SU-DHL-6 (cell line): ENCODE measurements around the gene CFAP99.

ENCODE experiments used
- H2AFZ ChIP-seq: fragments of 200-600 bp; sonication (generic); 2 replicates; pipeline ENCODE4 v1.6.1; 2014; ENCODE audit warnings: low read depth, mild to moderate bottlenecking, moderate library complexity, mixed read lengths, antibody characterized with exemption, low read length; ENCODE audit not compliant: severe bottlenecking
- H3F3A ChIP-seq: fragments of 200-600 bp; shearing (Covaris generic); 2 replicates; pipeline ENCODE4 v1.6.0; 2016; ENCODE audit warnings: antibody characterized with exemption, mild to moderate bottlenecking; ENCODE audit not compliant: insufficient read depth
- H3K27ac ChIP-seq: fragments of 200-600 bp; sonication (generic); 2 replicates; pipeline ENCODE4 v1.5.1; 2016; ENCODE audit warnings: low read depth, mild to moderate bottlenecking, low read length, moderate library complexity, mixed read lengths
- H3K27me3 ChIP-seq: fragments of 200-600 bp; sonication (generic), shearing (Covaris generic); 2 replicates; pipeline ENCODE4 v1.6.0; 2014; ENCODE audit warnings: mild to moderate bottlenecking, low read length
- H3K36me3 ChIP-seq: fragments of 200-600 bp; sonication (generic); 2 replicates; pipeline ENCODE4 v1.6.1; 2014; ENCODE audit warnings: mild to moderate bottlenecking, low read length, mixed read lengths
- H3K4me2 ChIP-seq: fragments of 300-600, 200-600 bp; shearing (Covaris generic), sonication (generic); 2 replicates; pipeline ENCODE4 v1.6.0; 2014; ENCODE audit warnings: low read length, low read depth, mild to moderate bottlenecking; ENCODE audit not compliant: poor library complexity, severe bottlenecking
- H3K4me3 ChIP-seq: fragments of 200-600 bp; sonication (generic); 2 replicates; pipeline ENCODE4 v1.5.1; 2014; ENCODE audit warnings: antibody characterized with exemption, low read length, mild to moderate bottlenecking, mixed read lengths; ENCODE audit not compliant: insufficient read depth, poor library complexity, severe bottlenecking
- H3K79me2 ChIP-seq: fragments of 200-600 bp; sonication (generic); 2 replicates; pipeline ENCODE4 v1.6.1; 2014; ENCODE audit warnings: mild to moderate bottlenecking, low read length, moderate library complexity; ENCODE audit not compliant: insufficient read depth
- H3K9ac ChIP-seq: fragments of 200-600 bp; sonication (generic); 2 replicates; pipeline ENCODE4 v1.7.0; 2014; ENCODE audit warnings: mild to moderate bottlenecking, low read length
- H3K9me2 ChIP-seq: fragments of 200-600 bp; sonication (generic); replicated peaks from 2 replicates; pipeline ENCODE4 v1.6.1; 2014; ENCODE audit warnings: low read length; ENCODE audit not compliant: insufficient read depth
- H3K9me3 ChIP-seq: fragments of 200-600 bp; sonication (generic); 2 replicates; pipeline ENCODE4 v1.6.1; 2014; ENCODE audit warnings: low read length, mixed read lengths; ENCODE audit not compliant: insufficient read depth
- H4K20me1 ChIP-seq: fragments of 200-600 bp; sonication (generic); 2 replicates; pipeline ENCODE4 v1.6.1; 2014; ENCODE audit warnings: low read depth, mild to moderate bottlenecking, antibody characterized with exemption, low read length, moderate library complexity, mixed read lengths
- EZH2phosphoT487 ChIP-seq: fragments of 200-600 bp; sonication (generic), shearing (Covaris generic); conservative IDR thresholded peaks from 2 replicates; pipeline ENCODE4 v1.6.1; 2018; ENCODE audit warnings: mild to moderate bottlenecking, antibody characterized with exemption, low read length, moderate library complexity, mixed read lengths
- TF ChIP-seq, protein P1 (sequence below): fragments of 200-600 bp; sonication (generic); IDR thresholded peaks from one replicate; pipeline ENCODE4 v1.5.1; 2017; ENCODE audit warnings: antibody characterized with exemption, mild to moderate bottlenecking, low read length, moderate library complexity; ENCODE audit not compliant: insufficient read depth, poor library complexity, severe bottlenecking

Gene CFAP99

GRCh38 chr4:2395584-2395983 is 23.2 kb upstream of the CFAP99 start:
- Histone ChIP-seq H3K9me3 (no peaks in the 10 kb centered on the region), H3K4me3 (no peak overlapping the region), H3K9me2 (no peaks in the 10 kb centered on the region), H4K20me1 (no peaks in the 10 kb centered on the region), H3K36me3 (no peaks in the 10 kb centered on the region), H3K4me2 (no peak overlapping the region), H3K27me3 (no peaks in the 10 kb centered on the region), H3K27ac (no peak overlapping the region), H3K79me2 (no peaks in the 10 kb centered on the region), H3F3A (no peaks in the 10 kb centered on the region), H2AFZ (no peak overlapping the region), H3K9ac (no peak overlapping the region)
- TF ChIP-seq EZH2phosphoT487 = no peak
- TF ChIP-seq, protein P1, sequence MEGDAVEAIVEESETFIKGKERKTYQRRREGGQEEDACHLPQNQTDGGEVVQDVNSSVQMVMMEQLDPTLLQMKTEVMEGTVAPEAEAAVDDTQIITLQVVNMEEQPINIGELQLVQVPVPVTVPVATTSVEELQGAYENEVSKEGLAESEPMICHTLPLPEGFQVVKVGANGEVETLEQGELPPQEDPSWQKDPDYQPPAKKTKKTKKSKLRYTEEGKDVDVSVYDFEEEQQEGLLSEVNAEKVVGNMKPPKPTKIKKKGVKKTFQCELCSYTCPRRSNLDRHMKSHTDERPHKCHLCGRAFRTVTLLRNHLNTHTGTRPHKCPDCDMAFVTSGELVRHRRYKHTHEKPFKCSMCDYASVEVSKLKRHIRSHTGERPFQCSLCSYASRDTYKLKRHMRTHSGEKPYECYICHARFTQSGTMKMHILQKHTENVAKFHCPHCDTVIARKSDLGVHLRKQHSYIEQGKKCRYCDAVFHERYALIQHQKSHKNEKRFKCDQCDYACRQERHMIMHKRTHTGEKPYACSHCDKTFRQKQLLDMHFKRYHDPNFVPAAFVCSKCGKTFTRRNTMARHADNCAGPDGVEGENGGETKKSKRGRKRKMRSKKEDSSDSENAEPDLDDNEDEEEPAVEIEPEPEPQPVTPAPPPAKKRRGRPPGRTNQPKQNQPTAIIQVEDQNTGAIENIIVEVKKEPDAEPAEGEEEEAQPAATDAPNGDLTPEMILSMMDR = no peak

DNA sequence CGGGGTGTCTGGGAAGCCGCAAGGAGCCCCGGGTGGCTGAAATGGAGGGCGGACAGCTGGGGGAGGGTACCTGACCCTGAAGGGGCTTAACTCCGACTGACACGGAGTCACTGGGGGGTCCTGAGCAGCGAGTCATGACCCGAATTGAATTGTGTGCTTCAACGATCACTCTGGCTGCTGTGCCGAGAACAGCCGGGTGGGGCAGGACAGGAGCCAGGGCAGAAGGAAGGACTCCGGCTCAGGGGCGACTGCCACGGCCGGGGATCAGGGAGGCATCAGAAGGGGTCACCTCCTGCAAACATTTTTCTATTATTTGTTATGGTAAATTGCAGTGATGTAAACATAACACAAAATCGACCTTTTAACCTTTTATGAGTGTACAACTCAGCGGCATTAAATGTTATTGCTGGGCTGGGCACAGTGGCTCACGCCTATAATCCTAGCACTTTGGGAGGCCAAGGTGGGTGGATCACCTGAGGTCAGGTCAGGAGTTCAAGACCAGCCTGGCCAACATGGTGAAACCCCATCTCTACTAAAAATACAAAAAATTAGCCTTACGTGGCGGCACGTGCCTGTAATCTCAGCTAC is 21.9 kb upstream of the CFAP99 start:
- Histone ChIP-seq H3K9ac (no peak overlapping the region), H3K9me3 (no peaks in the 10 kb centered on the region), H3K79me2 (no peaks in the 10 kb centered on the region), H3K9me2 (no peaks in the 10 kb centered on the region), H3K27ac (no peak overlapping the region), H3K36me3 (no peaks in the 10 kb centered on the region), H3K27me3 (no peaks in the 10 kb centered on the region), H2AFZ (no peak overlapping the region), H3K4me2 (no peak overlapping the region), H3F3A (no peaks in the 10 kb centered on the region), H4K20me1 (no peaks in the 10 kb centered on the region), H3K4me3 (no peak overlapping the region)
- TF ChIP-seq, protein P1 = no peak
- no peak for TF ChIP-seq EZH2phosphoT487

DNA sequence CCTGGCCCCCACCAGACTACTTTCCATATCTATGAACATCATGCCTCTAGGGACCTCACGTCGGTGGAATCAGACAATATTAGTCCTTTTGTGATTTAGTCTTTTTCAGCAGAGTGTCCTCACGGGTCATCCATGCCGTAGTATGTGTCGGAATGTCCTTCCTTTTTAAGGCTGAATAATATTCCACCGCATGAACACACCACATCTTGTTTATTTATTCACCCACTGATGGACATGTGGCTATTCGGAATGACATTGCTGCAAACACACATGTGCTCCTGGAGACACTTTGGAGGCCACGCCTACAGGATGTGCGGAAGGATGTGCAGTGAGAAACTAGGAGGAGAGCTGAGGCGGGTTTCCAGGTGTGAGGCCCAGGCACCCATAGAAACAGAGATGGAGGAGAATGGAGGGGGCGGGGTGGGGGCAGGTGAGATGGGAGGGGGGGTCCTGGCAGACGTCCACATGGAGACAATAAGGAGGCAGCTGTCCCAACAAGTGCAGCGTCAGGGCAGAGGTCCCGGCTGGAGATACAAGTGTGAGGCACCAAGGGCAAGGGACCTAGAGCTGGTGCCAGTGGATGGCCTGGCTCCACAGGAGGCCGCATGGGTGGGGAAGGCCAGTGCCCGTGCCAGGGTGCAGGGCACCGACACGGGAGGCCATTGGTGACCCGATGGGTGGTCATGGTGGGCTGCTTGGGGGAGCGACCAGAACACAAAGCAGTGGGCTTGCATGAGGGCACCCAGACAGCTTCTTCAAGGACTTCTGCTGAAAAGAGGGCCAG is 21.0 kb upstream of the CFAP99 start:
- H3K79me2 ChIP-seq = no peaks in the 10 kb centered on the region
- H2AFZ ChIP-seq = no peak overlapping the region
- no peak overlapping the region for H3K9ac ChIP-seq
- H3F3A ChIP-seq = no peaks in the 10 kb centered on the region
- H3K9me3 ChIP-seq = no peaks in the 10 kb centered on the region
- no peak overlapping the region for H3K4me2 ChIP-seq
- TF ChIP-seq EZH2phosphoT487 = no peak
- TF ChIP-seq, protein P1 = no peak
- H3K4me3 ChIP-seq = no peak overlapping the region
- no peaks in the 10 kb centered on the region for H3K36me3 ChIP-seq
- H3K9me2 ChIP-seq = no peaks in the 10 kb centered on the region
- H4K20me1 ChIP-seq = no peaks in the 10 kb centered on the region
- H3K27ac ChIP-seq = no peak overlapping the region
- H3K27me3 ChIP-seq = no peaks in the 10 kb centered on the region
